ENCODE results near the gene MARCHF10.
"Not testable (repeated sequence)": the region's sequence is repeated elsewhere in the genome, so short reads cannot be mapped to it uniquely, and the experiment has no call there.

The MARCHF10 gene

DNA sequence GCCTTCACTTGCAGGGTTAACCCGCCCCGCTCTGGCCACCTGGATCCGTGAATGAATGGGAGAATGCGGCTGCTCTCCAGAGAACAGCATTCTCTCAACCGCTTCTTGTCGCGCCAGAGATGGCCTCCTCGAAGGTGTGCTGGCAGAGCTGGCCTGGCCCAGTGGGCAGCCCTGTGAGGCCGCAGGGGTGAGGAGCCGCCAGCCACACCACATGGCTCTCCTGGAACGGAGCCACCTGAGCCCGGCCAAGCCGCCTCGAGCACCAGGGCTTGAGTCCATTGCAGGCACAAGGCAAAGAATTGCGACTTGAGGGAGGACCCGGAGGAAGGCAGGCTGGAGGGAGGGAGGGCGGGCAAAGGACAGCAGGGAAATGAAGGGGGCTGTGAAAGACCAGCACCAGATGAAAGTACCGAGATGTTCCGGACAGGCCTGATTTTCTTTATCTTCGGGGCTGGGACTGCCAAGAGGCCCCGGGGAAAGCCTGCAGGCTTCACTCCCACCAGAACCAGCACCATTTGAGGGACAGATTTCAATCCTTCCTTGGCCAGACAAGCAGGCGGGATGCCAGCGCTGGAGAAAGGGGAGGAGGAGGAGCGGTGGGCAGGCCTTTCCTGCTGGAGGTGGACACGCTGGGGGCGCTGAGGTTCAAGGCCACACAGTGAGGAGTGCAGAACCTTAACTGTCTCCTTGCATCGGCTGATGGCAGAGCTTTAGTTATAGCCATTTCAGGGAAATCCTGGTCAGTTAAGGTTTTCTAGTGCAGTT, 111.2 kb downstream of the MARCHF10 start:
- DNase-seq (ENCODE audit: low read depth in 2 of 2): no peak

DNA sequence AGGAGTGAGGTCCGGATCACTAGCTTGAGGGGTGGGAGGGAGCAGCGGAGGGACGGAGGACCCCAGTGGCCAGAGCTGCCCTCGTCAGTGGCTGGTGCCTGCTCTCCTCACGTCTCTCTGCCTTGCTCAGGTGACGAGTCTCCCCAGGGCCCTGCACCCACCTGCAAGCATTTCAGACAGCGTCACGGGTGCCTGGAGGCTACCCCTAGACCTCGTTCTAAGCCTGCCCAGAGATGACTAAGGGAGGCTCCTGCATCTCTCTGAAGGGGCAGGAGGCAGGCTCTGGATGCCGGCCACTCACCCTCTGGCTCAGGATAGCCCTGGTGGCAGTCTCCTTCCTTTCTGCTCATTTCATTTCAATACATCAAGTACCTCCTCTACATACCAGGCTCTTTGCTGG, 111.9 kb downstream of the MARCHF10 start:
- no peak for DNase-seq (ENCODE audit: low read depth in 2 of 2)

DNA sequence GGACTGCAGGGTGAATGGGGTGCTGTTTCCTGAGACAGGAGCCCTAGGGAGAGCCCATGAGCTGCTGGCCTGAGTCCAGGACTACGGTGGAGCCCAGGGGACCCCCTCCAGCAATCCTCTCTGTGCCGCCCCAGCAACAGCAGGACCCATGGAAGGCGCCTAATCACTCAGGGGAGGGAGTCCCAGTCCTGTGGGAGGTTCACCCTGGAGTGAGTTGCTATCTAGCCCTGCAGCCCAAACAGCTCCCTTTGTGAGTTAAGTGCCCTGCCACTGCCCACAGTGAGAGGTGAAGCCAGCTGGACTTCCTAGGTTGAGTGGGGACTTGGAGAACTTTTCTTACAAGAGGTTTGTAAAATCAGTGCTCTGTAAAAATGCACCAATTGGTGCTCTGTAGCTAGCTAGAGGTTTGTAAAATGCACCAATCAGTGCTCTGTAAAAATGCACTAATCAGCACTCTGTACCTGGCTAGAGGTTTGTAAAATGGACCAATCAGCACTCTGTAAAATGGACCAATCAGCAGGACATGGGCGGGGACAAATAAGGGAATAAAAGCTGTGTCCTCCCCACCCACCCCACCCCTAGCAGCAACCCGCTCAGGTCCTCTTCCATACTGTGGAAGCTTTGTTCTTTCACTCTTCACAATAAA, 112.9 kb downstream of the MARCHF10 start:
- not testable (repeated sequence) for DNase-seq (ENCODE audit: low read depth in 2 of 2)

DNA sequence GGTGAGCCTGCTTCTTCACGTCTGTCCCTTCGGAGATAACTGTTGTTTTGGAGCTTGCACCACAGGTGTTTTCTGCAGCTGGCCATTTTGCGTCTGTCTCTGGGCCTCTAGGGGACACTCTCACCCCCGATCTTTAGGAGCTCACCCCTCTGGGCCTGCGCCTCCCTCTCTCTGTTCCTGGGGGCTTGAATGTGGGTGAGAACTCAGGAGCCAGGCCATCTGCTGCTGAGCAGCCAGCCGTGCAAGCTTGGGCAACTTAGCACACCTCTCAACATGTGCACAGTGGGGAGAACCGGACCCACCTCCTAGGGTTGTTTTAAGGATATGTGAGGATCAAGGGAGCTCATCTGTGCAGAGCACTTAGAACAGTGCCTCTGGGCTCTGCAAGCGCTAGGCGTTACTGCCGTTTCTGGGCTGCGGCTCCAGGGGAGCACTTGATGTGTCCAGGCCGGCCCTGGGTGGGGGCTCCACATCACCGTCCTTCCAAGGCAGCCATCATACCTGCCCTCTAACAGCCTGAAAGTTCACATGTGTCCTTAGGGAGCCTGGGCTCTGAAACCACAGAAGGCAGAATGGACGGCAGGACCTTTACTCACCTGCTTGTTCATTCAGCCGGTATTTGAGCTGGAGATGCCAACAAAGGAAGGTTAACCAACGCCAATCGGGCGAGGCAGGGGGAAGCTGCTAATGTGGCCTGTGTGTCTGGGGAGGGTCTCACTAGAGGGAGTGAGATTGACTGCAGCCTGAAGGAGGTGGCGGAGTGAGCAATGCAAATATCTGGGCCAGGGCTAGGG, 114.3 kb downstream of the MARCHF10 start:
- no peak for DNase-seq (ENCODE audit: low read depth in 2 of 2)

DNA sequence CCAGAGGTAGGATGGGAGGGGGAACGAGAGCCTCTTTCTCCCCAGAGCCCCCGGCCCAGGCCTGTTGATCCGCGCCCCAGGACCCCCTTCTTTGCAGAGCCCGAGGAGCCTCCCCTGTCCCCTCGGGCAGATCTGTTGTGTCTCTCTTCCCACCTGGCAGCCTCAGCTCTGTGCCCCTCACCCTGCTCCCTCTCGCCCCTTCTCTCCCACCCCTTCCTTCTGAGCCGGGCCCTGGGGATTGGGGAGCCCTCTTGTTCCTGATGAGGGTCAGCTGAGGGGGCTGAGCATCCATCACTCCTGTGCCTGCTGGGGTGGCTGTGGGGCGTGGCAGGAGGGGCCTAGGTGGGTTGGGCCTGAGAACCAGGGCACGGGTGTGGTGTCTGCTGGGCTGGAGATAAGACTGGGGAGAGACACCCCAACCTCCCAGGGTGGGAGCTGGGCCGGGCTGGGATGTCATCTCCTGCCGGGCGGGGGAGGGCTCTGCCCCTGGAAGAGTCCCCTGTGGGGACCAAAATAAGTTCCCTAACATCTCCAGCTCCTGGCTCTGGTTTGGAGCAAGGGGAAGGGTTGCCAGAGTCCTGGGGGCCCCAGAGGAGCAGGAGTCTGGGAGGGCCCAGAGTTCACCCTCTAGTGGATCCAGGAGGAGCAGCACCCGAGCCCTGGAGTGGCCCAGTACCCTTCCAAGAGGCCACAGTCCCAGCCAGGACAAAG, 115.2 kb downstream of the MARCHF10 start:
- DNase-seq (ENCODE audit: low read depth in 2 of 2): no peak

DNA sequence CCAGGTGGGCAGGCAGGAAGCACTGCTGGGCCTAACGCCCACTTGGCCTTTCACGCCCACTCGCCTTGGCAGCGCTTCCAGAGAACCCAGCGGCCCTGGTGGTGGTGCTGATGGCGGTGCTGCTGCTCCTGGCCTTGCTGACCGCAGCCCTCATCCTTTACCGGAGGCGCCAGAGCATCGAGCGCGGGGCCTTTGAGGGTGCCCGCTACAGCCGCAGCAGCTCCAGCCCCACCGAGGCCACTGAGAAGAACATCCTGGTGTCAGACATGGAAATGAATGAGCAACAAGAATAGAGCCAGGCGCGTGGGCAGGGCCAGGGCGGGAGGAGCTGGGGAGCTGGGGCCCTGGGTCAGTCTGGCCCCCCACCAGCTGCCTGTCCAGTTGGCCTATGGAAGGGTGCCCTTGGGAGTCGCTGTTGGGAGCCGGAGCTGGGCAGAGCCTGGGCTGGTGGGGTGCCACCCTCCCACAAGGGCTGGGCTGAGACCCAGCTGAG, 115.9 kb downstream of the MARCHF10 start:
- DNase-seq (ENCODE audit: low read depth in 2 of 2): no peak

DNA sequence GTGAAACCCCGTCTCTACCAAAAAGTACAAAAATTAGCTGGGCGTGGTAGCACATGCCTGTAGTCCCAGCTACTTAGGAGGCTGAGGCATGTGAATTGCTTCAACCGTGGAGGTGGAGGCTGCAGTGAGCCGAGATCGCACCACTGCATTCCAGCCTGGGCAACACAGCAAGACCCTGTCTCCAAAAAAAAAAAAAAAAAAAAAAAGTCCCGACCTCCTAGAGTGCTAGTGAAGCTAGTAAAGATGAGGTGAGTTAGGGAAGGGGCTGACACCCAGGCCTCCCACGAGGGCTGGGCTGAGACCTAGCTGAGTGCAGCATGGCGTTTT, 116.6 kb downstream of the MARCHF10 start:
- not testable (repeated sequence) for DNase-seq (ENCODE audit: low read depth in 2 of 2)

DNA sequence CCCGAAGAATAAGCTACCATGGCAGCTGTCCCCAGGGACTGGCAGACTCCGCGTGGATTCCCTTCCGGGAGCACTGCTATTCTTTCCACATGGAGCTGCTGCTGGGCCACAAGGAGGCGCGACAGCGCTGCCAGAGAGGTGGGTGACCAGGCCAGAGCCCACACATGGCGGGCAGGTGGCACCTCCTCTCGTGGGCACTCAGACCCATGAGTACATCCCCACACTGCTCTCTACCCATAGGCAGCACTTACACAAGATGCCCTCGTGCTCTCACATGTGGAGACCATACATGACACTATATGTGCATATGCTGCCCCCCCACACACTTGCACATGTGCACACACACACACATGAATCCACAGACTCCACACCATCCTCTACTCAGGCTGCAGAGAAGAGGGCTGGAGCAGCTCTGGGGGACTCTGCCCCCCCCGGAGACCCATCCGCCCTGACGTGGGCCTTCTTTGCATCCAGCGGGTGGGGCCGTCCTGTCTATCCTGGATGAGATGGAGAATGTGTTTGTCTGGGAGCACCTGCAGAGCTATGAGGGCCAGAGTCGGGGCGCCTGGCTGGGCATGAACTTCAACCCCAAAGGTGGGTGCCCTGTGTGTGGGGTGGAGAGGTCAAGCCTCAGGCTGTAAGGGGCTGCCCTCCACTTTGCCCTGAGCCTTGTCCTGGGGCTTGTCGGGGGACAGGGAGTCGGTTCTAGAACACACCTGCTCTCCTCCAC, 117.8 kb downstream of the MARCHF10 start:
- no peak for DNase-seq (ENCODE audit: low read depth in 2 of 2)

DNA sequence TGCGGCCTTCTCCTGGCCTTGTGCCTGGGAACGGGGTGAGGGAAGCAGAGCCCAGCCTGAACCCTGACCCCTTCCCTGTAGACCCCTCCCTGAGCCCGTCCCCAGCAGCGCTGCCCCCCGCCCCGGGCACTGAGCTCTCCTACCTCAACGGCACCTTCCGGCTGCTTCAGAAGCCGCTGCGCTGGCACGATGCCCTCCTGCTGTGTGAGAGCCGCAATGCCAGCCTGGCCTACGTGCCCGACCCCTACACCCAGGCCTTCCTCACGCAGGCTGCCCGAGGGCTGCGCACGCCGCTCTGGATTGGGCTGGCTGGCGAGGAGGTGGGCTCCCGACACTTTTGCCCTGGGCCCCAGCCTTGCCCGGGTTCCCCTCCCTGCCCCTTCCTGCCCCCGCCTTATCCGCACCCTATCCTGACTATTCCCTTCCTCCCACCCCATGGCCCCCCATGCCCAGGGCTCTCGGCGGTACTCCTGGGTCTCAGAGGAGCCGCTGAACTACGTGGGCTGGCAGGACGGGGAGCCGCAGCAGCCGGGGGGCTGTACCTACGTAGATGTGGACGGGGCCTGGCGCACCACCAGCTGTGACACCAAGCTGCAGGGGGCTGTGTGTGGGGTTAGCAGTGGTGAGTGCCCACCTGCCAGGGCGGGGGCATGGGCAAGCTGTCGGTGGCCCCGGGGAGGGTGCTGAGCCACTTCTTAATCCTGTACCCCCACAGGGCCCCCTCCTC, 118.5 kb downstream of the MARCHF10 start:
- DNase-seq (ENCODE audit: low read depth in 2 of 2): no peak

DNA sequence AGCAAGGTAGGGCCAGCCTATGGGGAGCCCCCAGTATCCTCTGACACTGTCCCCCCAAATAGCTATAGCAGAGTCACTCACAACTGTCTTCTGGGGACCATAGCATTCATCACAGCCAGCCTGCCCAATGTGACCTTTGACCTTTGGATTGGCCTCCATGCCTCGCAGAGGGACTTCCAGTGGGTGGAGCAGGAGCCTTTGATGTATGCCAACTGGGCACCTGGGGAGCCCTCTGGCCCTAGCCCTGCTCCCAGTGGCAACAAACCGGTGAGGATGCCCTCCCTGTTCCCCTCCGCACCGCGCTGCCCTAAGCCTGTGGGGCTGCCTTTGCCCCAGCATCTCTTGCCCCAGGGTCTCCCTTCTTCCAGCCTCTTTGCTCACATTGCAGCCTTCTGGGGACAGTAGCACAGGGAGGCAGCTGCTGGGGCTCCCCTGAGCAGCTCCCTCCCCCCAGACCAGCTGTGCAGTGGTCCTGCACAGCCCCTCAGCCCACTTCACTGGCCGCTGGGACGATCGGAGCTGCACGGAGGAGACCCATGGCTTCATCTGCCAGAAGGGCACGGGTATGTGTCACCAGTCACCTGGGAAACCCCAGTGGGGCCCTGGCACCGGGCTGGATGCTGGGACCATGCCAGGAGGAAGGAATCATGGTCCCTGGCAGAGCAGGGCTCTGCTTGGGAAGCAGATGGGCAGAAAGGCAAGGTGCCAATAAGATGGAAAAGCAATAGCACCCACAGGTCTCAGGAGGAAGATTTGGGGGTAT, 119.5 kb downstream of the MARCHF10 start:
- no peak for DNase-seq (ENCODE audit: low read depth in 2 of 2)

DNA sequence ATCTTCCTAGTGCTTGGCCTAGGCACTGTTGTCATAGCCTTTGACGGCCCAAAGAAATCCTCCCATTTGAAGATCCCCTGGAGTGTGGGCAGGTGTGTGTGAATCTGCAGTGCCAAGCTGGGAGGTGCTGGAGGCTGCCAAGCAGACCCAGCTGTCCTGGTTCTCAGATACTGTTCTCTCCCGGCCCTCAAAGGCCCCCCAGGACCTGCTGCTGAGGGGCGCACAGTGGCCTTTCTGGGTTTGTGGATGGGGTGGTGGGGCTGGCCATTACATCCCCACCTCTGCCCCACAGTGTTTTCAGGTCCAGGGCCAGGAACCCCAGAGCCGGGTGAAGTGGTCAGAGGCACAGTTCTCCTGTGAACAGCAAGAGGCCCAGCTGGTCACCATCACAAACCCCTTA, 120.1 kb downstream of the MARCHF10 start:
- DNase-seq (ENCODE audit: low read depth in 2 of 2): no peak

DNA sequence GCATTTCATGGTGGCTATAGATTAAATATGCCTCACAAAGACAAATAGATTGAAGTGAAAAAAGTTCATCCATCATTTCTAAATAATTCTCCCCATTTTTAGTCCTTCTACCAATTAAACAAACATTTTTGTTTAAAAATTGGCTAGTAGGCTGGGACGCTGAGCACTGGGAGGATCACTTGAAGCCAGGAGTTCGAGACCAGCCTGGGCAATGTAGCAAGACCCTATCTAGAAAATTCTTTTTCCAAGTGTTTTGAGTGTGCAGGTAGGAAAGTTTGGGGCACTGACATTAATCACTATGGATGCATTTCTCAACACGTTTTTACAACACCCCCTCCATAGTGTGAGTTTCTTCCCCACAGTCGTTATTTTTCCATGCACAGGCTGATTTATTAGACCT, 123.9 kb downstream of the MARCHF10 start:
- DNase-seq (ENCODE audit: low read depth in 2 of 2): no peak

DNA sequence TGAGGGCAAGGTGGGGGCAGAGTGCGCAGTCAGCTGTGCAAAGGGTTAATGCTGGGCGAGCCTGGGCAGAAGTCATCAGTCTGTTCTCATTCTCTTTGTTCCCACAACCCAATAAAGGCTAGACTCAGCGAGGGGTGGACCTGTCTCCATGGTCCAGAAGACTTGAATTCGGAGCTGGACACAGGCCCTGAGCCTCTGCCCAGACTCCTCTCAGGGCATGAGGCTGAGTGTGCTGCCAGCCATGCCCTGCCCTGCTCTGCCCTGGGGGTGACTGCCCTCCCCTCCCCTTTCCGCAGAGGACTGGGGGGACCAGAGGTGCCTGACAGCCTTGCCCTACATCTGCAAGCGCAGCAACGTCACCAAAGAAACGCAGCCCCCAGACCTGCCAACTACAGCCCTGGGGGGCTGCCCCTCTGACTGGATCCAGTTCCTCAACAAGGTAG, 126.2 kb downstream of the MARCHF10 start:
- no peak for DNase-seq (ENCODE audit: low read depth in 2 of 2)

DNA sequence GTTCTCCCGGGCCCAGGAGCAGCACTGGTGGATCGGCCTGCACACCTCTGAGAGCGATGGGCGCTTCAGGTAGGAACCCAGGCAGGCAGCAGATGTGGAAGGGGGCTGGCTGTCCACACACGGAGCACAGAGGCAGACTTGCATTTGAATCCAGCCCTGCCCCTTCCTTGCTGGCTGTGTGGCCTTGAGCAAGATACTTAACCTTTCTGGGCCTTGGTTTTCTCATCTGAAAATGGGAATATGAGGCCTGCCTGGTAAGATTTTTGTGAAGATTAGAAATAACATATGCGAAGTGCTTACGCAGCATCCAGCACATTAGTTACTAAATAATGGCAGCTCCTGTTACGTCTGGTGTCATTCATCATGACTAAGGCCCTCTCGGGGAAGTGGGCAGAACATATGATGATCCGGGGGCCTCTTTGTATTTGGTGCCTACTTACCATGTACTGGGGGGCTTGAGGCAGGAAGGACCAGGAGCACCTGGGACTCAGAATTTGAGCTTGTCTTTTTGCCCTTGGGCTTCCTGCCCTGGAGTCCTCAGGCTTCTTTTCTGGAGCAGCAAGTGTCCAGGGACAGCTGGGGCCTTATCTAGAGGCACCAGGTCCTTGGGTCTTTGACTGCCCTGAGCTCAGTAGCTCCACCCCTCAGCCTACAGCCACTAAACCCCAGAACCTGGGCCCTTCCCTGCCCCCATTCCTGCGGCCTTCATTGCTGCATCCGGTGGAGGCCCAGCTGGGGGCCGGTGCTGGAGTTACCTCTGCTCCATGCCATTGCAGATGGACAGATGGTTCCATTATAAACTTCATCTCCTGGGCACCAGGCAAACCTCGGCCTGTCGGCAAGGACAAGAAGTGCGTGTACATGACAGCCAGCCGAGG, 126.8 kb downstream of the MARCHF10 start:
- DNase-seq (ENCODE audit: low read depth in 2 of 2): no peak

DNA sequence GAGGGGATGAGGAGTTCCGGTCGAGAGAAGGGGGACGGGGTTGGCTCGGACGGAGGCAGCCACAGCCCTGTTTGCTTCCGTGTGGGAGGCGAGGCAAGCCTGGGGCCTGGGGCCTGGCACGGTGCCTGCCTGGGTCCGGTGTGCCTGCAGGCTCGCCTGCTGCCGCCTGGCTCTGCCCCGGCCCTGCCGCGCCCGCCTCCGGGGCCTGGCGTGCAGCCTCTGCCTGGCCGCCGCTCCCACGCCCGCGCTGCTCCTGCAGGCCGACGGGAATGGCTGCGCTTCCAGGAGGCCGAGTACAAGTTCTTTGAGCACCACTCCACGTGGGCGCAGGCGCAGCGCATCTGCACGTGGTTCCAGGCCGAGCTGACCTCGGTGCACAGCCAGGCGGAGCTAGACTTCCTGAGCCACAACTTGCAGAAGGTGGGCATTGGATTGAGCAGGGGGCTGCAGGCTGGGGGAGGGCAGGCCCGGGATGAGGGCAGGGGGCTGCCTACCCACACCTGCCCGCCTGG, 127.5 kb downstream of the MARCHF10 start:
- no peak for DNase-seq (ENCODE audit: low read depth in 2 of 2)

DNA sequence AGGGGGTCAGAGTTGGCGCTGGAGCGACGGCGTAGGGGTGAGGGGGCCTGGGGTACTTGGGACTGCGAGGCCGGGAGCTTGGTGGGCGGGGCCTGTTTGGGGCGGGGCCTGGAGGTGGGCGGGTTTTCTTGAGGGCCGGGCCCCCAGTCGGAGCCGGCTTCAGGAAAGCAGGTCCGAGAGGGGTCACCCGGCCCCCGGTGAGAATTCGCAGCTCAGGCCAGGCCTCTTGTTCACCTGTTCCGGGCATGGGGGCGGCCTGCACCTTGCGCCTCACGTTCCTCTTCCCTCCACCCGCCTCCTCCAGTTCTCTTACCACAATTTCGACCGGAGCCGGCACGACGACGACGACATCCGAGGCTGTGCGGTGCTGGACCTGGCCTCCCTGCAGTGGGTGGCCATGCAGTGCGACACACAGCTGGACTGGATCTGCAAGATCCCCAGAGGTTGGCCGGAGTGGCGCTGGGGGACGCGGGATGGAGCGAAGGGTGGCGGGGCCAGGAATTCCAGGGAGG, 128.2 kb downstream of the MARCHF10 start:
- DNase-seq (ENCODE audit: low read depth in 2 of 2): no peak

DNA sequence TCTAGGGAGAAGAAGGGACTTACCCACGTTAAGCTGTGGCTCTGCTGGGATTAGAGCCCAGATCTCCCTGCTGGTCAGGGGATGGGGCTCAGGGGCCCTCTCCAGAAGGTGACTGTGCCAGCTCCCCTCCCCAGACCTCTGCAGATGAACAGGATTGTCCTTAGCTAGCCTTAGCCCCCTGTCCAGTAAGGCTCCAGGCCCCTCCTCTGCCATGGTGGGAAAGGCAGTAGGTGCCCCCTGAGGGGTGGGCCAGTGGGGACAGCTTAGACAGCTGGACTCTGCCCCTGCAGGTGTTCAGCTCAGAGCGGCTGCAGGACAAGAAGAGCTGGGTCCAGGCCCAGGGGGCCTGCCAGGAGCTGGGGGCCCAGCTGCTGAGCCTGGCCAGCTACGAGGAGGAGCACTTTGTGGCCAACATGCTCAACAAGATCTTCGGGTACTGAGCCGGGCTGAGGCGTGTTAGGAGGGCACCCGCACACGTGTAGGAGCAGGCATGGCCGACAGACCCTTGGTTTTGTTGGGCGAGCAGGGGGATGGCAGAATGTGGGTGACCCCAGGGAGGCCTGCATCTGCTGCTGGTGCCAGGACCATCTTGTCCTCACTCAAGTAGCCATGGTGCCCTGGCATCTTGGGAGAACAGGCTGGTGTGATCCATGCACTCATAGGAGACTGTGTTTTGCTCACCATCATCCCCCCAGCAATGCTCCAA, 129.7 kb downstream of the MARCHF10 start:
- no peak for DNase-seq (ENCODE audit: low read depth in 2 of 2)
